Testis (tissue), 3 donors: ENCODE data around the gene CREB3L4. TPM values are rescaled to one million over a fixed set of nuclear protein-coding genes. Genes with fewer than 3 reads are reported as not detected.
"Not testable (repeated sequence)": the region's sequence is repeated elsewhere in the genome, so short reads cannot be mapped to it uniquely, and the experiment has no call there.

ENCODE experiments used
- DNase-seq: peaks from one replicate; pipeline ENCODE4 v3.0.0-alpha.2; 2019
- H3K27ac ChIP-seq, 2 donors: fragments of 200-600 bp; sonication (generic); one replicate each; pipeline ENCODE4 v1.5.1; 2019
- H3K27me3 ChIP-seq: fragments of 200-600 bp; sonication (generic); one replicate; pipeline ENCODE4 v1.5.1; 2019
- H3K36me3 ChIP-seq: fragments of 200-600 bp; sonication (generic); one replicate; pipeline ENCODE4 v1.5.1; 2017; ENCODE audit warnings: low read depth; ENCODE audit errors: missing control alignments
- H3K4me1 ChIP-seq: fragments of 200-600 bp; sonication (generic); one replicate; pipeline ENCODE4 v1.5.1; 2019
- H3K4me3 ChIP-seq, 2 donors: fragments of 200-600 bp; sonication (generic); one replicate each; pipeline ENCODE4 v1.5.1; 2017 to 2019
- H3K9me3 ChIP-seq: fragments of 200-600 bp; sonication (generic); one replicate; pipeline ENCODE4 v1.5.1; 2017
- POLR2A ChIP-seq: fragments of 450-650 bp; IDR thresholded peaks from one replicate; pipeline ENCODE4 v1.6.1; 2017; ENCODE audit warnings: antibody characterized with exemption, mild to moderate bottlenecking, moderate library complexity
- WGBS, 2 donors: methylation state at CpG; one replicate each; pipeline ENCODE4 v1.1.5; 2018; 5-methylcytosine and 5-hydroxymethylcytosine counted together
- intact Hi-C: fragments of 100-400 bp; cut with DNase I; formaldehyde crosslinking; loops from one replicate; pipeline ENCODE4 v1.15.1; 2023; ENCODE audit warnings: low total_unique reads
- polyA plus RNA-seq: library from polyadenylated mRNA; stranded (reverse); fragments of 350-450 nt; fragmentation: Illumina TruSeq; extraction: RNeasy Lipid Tissue Mini Kit (QIAGEN cat#74804); gene quantifications from one replicate; pipeline ENCODE4 v1.2.3, GENCODE V29; 2014; ENCODE audit warnings: low read depth, low replicate concordance; ENCODE audit not compliant: insufficient read depth
- total RNA-seq, 2 donors: library from RNA; depleted of rRNA; stranded (reverse); fragments of >200 nt; gene quantifications; one replicate each; pipeline ENCODE4 v1.2.3, GENCODE V29; 2016
- TF ChIP-seq, protein P1 (sequence below), 3 experiments: fragments of 450-650 bp in 2 of 3; fragments of 200-600 bp in 1 of 3; sonication (generic) in 1 of 3; IDR thresholded peaks; one replicate each; pipeline ENCODE4 v1.5.1; 2016 to 2019; ENCODE audit warnings: antibody characterized with exemption in 3 of 3, mild to moderate bottlenecking in 2 of 3, moderate library complexity in 1 of 3

CREB3L4 gene
- total and polyA plus RNA-seq, 3 donors from 2014 or later, result 15.6 to 24.6 (median 22.2) TPM

DNA sequence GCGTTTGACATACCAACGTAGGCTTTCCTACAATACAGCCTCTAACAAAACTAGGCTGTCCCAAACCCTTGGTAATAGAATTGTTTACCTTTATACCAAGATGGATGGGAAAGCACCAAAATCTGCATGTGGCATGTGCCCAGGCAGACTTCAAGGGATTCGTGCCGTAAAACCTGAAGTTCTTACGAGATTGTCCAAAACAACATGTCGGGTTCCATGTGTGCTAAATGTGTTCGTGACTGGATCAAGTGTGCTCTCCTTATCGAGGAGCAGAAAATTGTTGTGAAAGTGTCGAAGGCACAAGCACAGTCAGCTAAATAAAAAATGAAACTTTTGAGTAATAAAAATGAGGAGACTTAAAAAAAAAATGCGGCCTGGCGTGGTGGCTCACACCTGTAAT, 27.9 kb downstream of the CREB3L4 start:
- 90 to 91% methylated on average over 11 of the region's 11 CpGs for WGBS, 2 donors
- intact Hi-C loops, result no loop called here
- no peaks in the 10 kb centered on the region for H3K36me3 ChIP-seq

DNA sequence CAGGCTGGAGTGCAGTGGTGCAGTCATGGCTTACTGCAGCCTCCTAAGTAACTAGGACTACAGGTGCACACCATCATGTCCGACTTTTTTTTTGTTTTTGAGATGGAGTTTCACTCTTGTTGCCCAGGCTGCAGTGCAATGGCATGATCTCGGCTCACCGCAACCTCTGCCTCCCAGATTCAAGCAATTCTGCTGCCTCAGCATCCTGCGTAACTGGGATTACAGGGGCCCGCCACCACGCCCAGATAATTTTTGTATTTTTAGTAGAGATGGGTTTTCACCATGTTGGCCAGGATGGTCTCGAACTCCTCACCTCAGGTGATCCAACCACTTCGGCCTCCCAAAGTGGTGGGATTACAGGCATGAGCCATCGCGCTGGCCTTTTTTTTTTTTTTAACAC, 29.2 kb downstream of the CREB3L4 start:
- H3K4me1 ChIP-seq, result peaks cover 11% of the 10 kb centered on the region
- WGBS, 2 donors, result 94 to 95% methylated on average over 10 of the region's 10 CpGs
- DNase-seq, intact Hi-C loops, H3K27ac ChIP-seq, H3K9me3 ChIP-seq, H3K4me3 ChIP-seq, H3K27me3 ChIP-seq, H3K36me3 ChIP-seq: not testable (repeated sequence)

More for the DNA sequence above, 27.9 kb downstream of the CREB3L4 start:
- Histone ChIP-seq H3K4me3 (no peak overlapping the region), H3K9me3 (no peaks in the 10 kb centered on the region), H3K4me1 (peaks cover 14% of the 10 kb centered on the region), H3K27me3 (no peaks in the 10 kb centered on the region), H3K27ac (no peak overlapping the region)
- no peak for TF ChIP-seq POLR2A
- TF ChIP-seq, protein P1, sequence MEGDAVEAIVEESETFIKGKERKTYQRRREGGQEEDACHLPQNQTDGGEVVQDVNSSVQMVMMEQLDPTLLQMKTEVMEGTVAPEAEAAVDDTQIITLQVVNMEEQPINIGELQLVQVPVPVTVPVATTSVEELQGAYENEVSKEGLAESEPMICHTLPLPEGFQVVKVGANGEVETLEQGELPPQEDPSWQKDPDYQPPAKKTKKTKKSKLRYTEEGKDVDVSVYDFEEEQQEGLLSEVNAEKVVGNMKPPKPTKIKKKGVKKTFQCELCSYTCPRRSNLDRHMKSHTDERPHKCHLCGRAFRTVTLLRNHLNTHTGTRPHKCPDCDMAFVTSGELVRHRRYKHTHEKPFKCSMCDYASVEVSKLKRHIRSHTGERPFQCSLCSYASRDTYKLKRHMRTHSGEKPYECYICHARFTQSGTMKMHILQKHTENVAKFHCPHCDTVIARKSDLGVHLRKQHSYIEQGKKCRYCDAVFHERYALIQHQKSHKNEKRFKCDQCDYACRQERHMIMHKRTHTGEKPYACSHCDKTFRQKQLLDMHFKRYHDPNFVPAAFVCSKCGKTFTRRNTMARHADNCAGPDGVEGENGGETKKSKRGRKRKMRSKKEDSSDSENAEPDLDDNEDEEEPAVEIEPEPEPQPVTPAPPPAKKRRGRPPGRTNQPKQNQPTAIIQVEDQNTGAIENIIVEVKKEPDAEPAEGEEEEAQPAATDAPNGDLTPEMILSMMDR (IDR thresholded peaks at IDR 0.05), result no peak
- no peak for DNase-seq

DNA sequence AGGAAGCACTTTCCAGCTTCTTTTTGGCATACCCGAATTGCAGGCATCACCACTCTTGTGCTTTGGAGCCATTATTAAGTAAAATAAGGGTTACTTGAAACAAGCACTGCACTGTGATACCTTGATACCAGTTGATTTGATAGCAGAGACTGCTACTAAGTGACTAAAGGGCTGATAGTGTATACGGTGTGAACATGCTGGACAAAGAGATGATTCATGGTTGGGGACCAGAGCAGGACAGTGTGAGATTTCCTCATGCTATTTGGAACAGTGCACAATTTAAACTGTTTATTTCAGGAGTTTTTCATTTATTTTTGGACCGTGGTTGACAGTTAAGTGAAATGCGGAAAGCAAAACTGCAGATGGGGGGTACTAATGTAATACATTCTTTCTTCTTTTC, 32.7 kb downstream of the CREB3L4 start:
- DNase-seq, result no peak
- 64 to 74% methylated on average over 4 of the region's 4 CpGs for WGBS, 2 donors

DNA sequence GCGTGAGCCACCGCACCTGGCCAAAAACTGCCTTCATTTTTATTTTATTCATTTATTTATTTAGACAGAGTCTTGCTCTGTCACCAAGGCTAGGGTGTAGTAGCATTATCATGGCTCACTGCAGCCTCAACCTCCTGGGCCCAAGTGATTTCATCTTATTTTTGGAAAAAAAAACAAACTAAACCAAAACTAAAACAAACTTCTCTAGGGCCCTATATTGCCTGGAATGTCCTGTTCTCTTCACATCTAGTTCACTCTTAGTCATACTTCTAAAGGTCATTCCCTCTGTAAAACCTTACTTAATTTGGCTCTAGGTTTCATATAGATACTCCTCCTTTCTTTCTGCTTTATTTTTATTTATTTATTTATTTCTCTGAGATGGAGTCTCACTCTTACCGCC, 38.4 kb downstream of the CREB3L4 start:
- no peak overlapping the region for H3K27ac ChIP-seq
- intact Hi-C loops, result no loop called here

More for the DNA sequence above, 32.7 kb downstream of the CREB3L4 start:
- Histone ChIP-seq H3K4me1 (peaks cover 7% of the 10 kb centered on the region), H3K27ac (peak overlapping the region; percentile 57 to 66), H3K9me3 (no peaks in the 10 kb centered on the region), H3K36me3 (no peaks in the 10 kb centered on the region), H3K4me3 (no peak overlapping the region), H3K27me3 (no peaks in the 10 kb centered on the region)
- intact Hi-C loops, result no loop called here
- TF ChIP-seq POLR2A, result no peak
- TF ChIP-seq, protein P1 (IDR thresholded peaks at IDR 0.05), result no peak

DNA sequence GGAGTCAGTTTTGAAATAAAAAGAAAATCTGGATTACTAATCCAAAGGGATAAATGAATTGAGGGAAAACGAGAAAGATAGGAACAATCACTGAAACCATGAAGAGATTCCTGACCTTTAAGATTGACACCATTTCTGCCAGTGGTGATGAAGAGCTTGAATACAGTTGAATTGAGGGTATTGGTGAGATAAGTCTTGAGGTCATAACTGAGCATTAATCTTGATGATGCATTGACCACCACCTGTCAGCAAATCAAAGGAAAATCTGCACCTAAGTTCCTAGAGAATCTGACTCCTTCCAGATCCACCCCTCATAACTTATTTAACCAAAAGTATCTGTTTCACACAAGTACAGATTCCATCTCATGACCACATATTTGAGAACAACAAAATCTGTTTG, 44.4 kb downstream of the CREB3L4 start:
- 82 to 86% methylated on average over 1 of the region's 1 CpG for WGBS, 2 donors
- H3K36me3 ChIP-seq, result no peaks in the 10 kb centered on the region
- H3K27me3 ChIP-seq, result no peaks in the 10 kb centered on the region
- no peak overlapping the region for H3K4me3 ChIP-seq
- intact Hi-C loops, result no loop called here
- no peaks in the 10 kb centered on the region for H3K4me1 ChIP-seq
- no peak for TF ChIP-seq POLR2A
- TF ChIP-seq, protein P1 (IDR thresholded peaks at IDR 0.05), result no peak
- DNase-seq, result no peak
- no peak overlapping the region for H3K27ac ChIP-seq
- H3K9me3 ChIP-seq, result no peaks in the 10 kb centered on the region

More for the DNA sequence above, 38.4 kb downstream of the CREB3L4 start:
- TF ChIP-seq, protein P1 (IDR thresholded peaks at IDR 0.05), result no peak
- TF ChIP-seq POLR2A, result no peak
- no peak for DNase-seq
- Histone ChIP-seq H3K36me3 (no peaks in the 10 kb centered on the region), H3K4me1 (peaks cover 7% of the 10 kb centered on the region), H3K9me3 (no peaks in the 10 kb centered on the region), H3K27me3 (no peaks in the 10 kb centered on the region), H3K4me3 (no peak overlapping the region)
- WGBS, 2 donors, result 90 to 100% methylated on average over 3 of the region's 3 CpGs

DNA sequence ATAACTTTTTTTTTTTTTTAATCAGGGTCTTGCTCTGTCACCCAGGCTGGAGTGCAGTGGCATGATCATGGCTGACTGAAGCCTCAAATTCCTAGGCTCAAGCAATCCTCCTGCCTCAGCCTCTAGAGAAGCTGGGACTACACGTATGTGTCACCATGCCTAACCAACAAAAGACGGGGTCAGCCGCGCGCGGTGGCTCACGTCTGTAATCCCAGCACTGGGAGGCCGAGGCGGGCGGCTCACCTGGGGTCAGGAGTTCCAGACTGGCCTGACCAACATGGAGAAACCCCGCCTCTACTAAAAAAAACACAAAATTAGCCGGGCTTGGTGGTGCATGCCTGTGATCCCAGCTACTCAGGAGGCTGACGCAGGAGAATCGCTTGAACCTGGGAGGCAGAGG, 44.8 kb downstream of the CREB3L4 start:
- DNase-seq, H3K9me3 ChIP-seq, intact Hi-C loops, H3K4me1 ChIP-seq, H3K36me3 ChIP-seq, H3K27me3 ChIP-seq, H3K4me3 ChIP-seq, H3K27ac ChIP-seq: not testable (repeated sequence)
- 95 to 97% methylated on average over 14 of the region's 14 CpGs for WGBS, 2 donors
